Pancreas (tissue), 10 donors: ENCODE data around the gene PRR16. TPM values are rescaled to one million over a fixed set of nuclear protein-coding genes. Genes with fewer than 3 reads are reported as not detected.

Experiments
- ATAC-seq, 4 donors: fragments of 200-7000 bp; cut with Tn5 transposase; one replicate each; pipeline versions ENCODE4 v1.8.0 to v1.9.1; 2020; ENCODE audit warnings: mild to moderate bottlenecking in 4 of 4, moderate library complexity in 4 of 4
- DNase-seq, 6 donors: peaks; one replicate each; pipeline ENCODE4 v3.0.0-alpha.2; 2020
- FAIRE-seq: peaks from 2 replicates; lab custom pipeline; 2012; peaks lifted over from hg19 to GRCh38; lab: Jason Lieb, UNC
- H3K27ac ChIP-seq, 4 donors: fragments of 200-600 bp; sonication (generic); 1 replicate in 3 of 4; 2 replicates in 1 of 4; pipeline versions ENCODE4 v1.5.0 to v1.8.0; 2020
- H3K27me3 ChIP-seq, 4 donors: fragments of 200-600 bp; one replicate each; pipeline ENCODE4 v1.8.0; 2021
- H3K36me3 ChIP-seq, 3 donors: fragments of 200-600 bp; sonication (generic) in 1 of 3; one replicate each; pipeline versions ENCODE4 v1.5.0 to v1.8.0; 2020 to 2021
- H3K4me1 ChIP-seq, 3 donors: fragments of 200-600 bp; one replicate each; pipeline ENCODE4 v1.8.0; 2021
- H3K4me3 ChIP-seq, 4 donors: fragments of 200-600 bp; sonication (generic) in 2 of 4; one replicate each; pipeline versions ENCODE4 v1.5.0 to v1.8.0; 2020 to 2021
- H3K9me3 ChIP-seq, 4 donors: fragments of 200-600 bp; one replicate each; pipeline ENCODE4 v1.8.0; 2021
- WGBS, 2 donors: extraction: QIAGEN DNeasy Blood & Tissue Kit; methylation state at CpG; one replicate each; pipeline ENCODE4 v1.1.7; 2013; 5-methylcytosine and 5-hydroxymethylcytosine counted together
- intact Hi-C, 3 donors: fragments of 100-400 bp; cut with DNase I; formaldehyde crosslinking; loops; one replicate each; pipeline versions ENCODE4 v1.11.1 to v1.14.2; 2022
- polyA plus RNA-seq, 2 donors: library from polyadenylated mRNA; stranded (reverse); fragments of 200-250 nt; gene quantifications; one replicate each; pipeline ENCODE4 v1.2.3, GENCODE V29; 2013
- total RNA-seq, 6 donors: library from RNA; stranded (reverse); fragmentation: NEBNext Ultra II Directional in 4 of 6; extraction: Animal tissue kit (Norgen Biotek cat#: 25700) in 4 of 6; gene quantifications; one replicate each; pipeline versions ENCODE4 v1.2.1 to v1.2.4, GENCODE V29; 2021 to 2023
- TF ChIP-seq, protein P1 (sequence below), 4 donors: fragments of 200-600 bp; sonication (generic) in 3 of 4; IDR thresholded peaks; one replicate each; pipeline versions ENCODE4 v1.5.0 to v1.8.0; 2021; ENCODE audit warnings: antibody characterized with exemption in 4 of 4
- donor health status: healthy with polysubstance abuse.
- donor health status: DM: no; HTN: no; CAD: no; lungs with moderate emphysema.
- donor health status: DM: no; HTN: no; CAD: no.
- donor health status: control.
- donor health status: control.
- donor health status: Bipolar disorder and iron deficiency.
- donor health status: DM: yes; HTN: yes; CAD: no.
- donor health status: DM: no; HTN: no; CAD: no.
- donor health status: DM: no; HTN: no; CAD: no.
- donor health status: DM: yes; HTN: yes; CAD: no.

PRR16 gene
- total and polyA plus RNA-seq, 8 donors, result 0.19 to 2.5 (median 0.56) TPM

GRCh38 chr5:120538644-120539043, 74.5 kb downstream of the PRR16 start:
- Histone ChIP-seq H3K4me3 (no peak overlapping the region), H3K9me3 (no peaks in the 10 kb centered on the region), H3K27ac (no peak overlapping the region), H3K27me3 (no peaks in the 10 kb centered on the region), H3K36me3 (no peaks in the 10 kb centered on the region), H3K4me1 (no peaks in the 10 kb centered on the region)
- ATAC-seq, result no peak
- FAIRE-seq, result no peak
- TF ChIP-seq, protein P1, sequence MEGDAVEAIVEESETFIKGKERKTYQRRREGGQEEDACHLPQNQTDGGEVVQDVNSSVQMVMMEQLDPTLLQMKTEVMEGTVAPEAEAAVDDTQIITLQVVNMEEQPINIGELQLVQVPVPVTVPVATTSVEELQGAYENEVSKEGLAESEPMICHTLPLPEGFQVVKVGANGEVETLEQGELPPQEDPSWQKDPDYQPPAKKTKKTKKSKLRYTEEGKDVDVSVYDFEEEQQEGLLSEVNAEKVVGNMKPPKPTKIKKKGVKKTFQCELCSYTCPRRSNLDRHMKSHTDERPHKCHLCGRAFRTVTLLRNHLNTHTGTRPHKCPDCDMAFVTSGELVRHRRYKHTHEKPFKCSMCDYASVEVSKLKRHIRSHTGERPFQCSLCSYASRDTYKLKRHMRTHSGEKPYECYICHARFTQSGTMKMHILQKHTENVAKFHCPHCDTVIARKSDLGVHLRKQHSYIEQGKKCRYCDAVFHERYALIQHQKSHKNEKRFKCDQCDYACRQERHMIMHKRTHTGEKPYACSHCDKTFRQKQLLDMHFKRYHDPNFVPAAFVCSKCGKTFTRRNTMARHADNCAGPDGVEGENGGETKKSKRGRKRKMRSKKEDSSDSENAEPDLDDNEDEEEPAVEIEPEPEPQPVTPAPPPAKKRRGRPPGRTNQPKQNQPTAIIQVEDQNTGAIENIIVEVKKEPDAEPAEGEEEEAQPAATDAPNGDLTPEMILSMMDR (IDR thresholded peaks at IDR 0.05), result no peak
- DNase-seq, result no peak
- intact Hi-C loops, result no loop called here
- WGBS, 2 donors, result 68 to 72% methylated on average over 2 of the region's 2 CpGs

- 91 to 94% methylated on average over 1 of the region's 1 CpG for WGBS, 2 donors
- TF ChIP-seq, protein P1 (IDR thresholded peaks at IDR 0.05), result no peak
- no peak for FAIRE-seq
- intact Hi-C loops, result no loop called here
- Histone ChIP-seq H3K4me1 (no peaks in the 10 kb centered on the region), H3K27ac (no peak overlapping the region), H3K9me3 (no peaks in the 10 kb centered on the region), H3K36me3 (no peaks in the 10 kb centered on the region), H3K4me3 (no peak overlapping the region), H3K27me3 (no peaks in the 10 kb centered on the region)
- ATAC-seq, result no peak
- no peak for DNase-seq
These were observed 75.4 kb downstream of the PRR16 start for GRCh38 chr5:120539471-120539870.

- intact Hi-C loops, result no loop called here
- H3K36me3 ChIP-seq, result no peaks in the 10 kb centered on the region
- no peak overlapping the region for H3K27ac ChIP-seq
- TF ChIP-seq, protein P1 (IDR thresholded peaks at IDR 0.05), result no peak
- DNase-seq (no peak), ATAC-seq (no peak), FAIRE-seq (no peak)
- no peaks in the 10 kb centered on the region for H3K9me3 ChIP-seq
- WGBS, 2 donors, result 57 to 61% methylated on average over 2 of the region's 2 CpGs
- H3K4me3 ChIP-seq, result no peak overlapping the region
- no peaks in the 10 kb centered on the region for H3K27me3 ChIP-seq
- no peaks in the 10 kb centered on the region for H3K4me1 ChIP-seq
These were observed 76.0 kb downstream of the PRR16 start for GRCh38 chr5:120540097-120540496.

GRCh38 chr5:120544043-120544442, 79.9 kb downstream of the PRR16 start:
- DNase-seq, result no peak
- Histone ChIP-seq H3K27me3 (no peaks in the 10 kb centered on the region), H3K9me3 (no peaks in the 10 kb centered on the region), H3K4me1 (no peaks in the 10 kb centered on the region), H3K27ac (no peak overlapping the region), H3K4me3 (no peak overlapping the region), H3K36me3 (no peaks in the 10 kb centered on the region)
- ATAC-seq, result no peak
- FAIRE-seq, result no peak
- TF ChIP-seq, protein P1 (IDR thresholded peaks at IDR 0.05), result no peak
- intact Hi-C loops, result no loop called here
- WGBS, 2 donors, result 89 to 92% methylated on average over 2 of the region's 2 CpGs

DNA sequence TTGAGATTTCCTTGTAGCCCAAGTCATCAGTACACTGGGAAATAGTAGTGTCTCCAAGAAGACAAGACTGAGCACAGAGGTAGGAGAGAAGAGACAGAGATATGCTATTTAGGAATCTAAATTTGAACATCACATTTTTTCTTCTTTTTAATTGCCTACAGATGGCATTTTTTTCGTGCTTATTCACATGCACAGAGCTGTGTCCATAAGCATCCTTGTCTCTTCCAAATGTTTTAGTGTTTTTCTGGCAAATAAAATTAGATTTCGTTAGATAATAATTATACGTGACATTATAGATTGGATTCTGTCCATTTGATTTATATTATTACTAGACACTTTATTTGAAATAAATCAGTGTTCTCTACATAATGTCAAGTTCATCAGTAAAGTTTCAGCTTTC, 80.9 kb downstream of the PRR16 start:
- H3K4me3 ChIP-seq, result no peak overlapping the region
- 60 to 62% methylated on average over 3 of the region's 3 CpGs for WGBS, 2 donors

More for the DNA sequence above, 80.9 kb downstream of the PRR16 start:
- no peak overlapping the region for H3K27ac ChIP-seq
- intact Hi-C loops, result no loop called here
- no peaks in the 10 kb centered on the region for H3K4me1 ChIP-seq
- no peak for DNase-seq
- no peaks in the 10 kb centered on the region for H3K27me3 ChIP-seq
- ATAC-seq, result no peak
- no peaks in the 10 kb centered on the region for H3K9me3 ChIP-seq
- TF ChIP-seq, protein P1 (IDR thresholded peaks at IDR 0.05), result no peak
- no peak for FAIRE-seq
- no peaks in the 10 kb centered on the region for H3K36me3 ChIP-seq
